BE2C (cell line): ENCODE data around the gene TMEM200A.
A peak's percentile ranks its signal among the peaks of the same experiment; 100 is the strongest.

Experiments used
- DNase-seq: peaks from one replicate; pipeline ENCODE4 v3.0.0-alpha.2; 2020
- H3K27me3 ChIP-seq: fragments of 250-450 bp; sonication (Bioruptor Pico); 2 replicates; pipeline ENCODE4 v1.5.1; 2020; ENCODE audit warnings: mild to moderate bottlenecking
- H3K36me3 ChIP-seq: fragments of 250-450 bp; sonication (Bioruptor Pico); 2 replicates; pipeline ENCODE4 v1.5.1; 2020; ENCODE audit warnings: mild to moderate bottlenecking
- H3K4me1 ChIP-seq: fragments of 250-450 bp; sonication (Bioruptor Pico); 2 replicates; pipeline ENCODE4 v1.5.1; 2020
- H3K4me3 ChIP-seq: 2 replicates; pipeline ENCODE4 v1.5.1; 2011; ENCODE audit warnings: low read depth, low read length
- H3K9me3 ChIP-seq: fragments of 250-450 bp; sonication (Bioruptor Pico); 2 replicates; pipeline ENCODE4 v1.5.1; 2020
- CTCF ChIP-seq: IDR thresholded peaks from 2 replicates; pipeline ENCODE4 v1.5.1; 2012; ENCODE audit warnings: mild to moderate bottlenecking, low read depth, low read length

The TMEM200A gene

GRCh38 chr6:130366107-130367005, 539 bp downstream of the TMEM200A start:
- no peak for TF ChIP-seq CTCF
- H3K4me3 ChIP-seq, result no peak overlapping the region
- H3K36me3 ChIP-seq, result no peaks in the 10 kb centered on the region
- H3K9me3 ChIP-seq, result no peaks in the 10 kb centered on the region
- peaks cover 27% of the 10 kb centered on the region for H3K27me3 ChIP-seq
- no peaks in the 10 kb centered on the region for H3K4me1 ChIP-seq
- peak; percentile 14 for DNase-seq

GRCh38 chr6:130367767-130368166, 1.9 kb downstream of the TMEM200A start:
- no peak overlapping the region for H3K4me3 ChIP-seq
- no peaks in the 10 kb centered on the region for H3K36me3 ChIP-seq
- no peaks in the 10 kb centered on the region for H3K9me3 ChIP-seq
- H3K27me3 ChIP-seq, result peaks cover 27% of the 10 kb centered on the region
- H3K4me1 ChIP-seq, result no peaks in the 10 kb centered on the region
- no peak for DNase-seq
- TF ChIP-seq CTCF, result no peak

- TF ChIP-seq CTCF, result no peak
Measured at GRCh38 chr6:130368576-130368975, 2.8 kb downstream of the TMEM200A start.

GRCh38 chr6:130369831-130370230, 4.0 kb downstream of the TMEM200A start:
- H3K27me3 ChIP-seq, result peaks cover 27% of the 10 kb centered on the region
- no peaks in the 10 kb centered on the region for H3K9me3 ChIP-seq
- no peak overlapping the region for H3K4me3 ChIP-seq
- TF ChIP-seq CTCF, result no peak
- H3K36me3 ChIP-seq, result no peaks in the 10 kb centered on the region
- H3K4me1 ChIP-seq, result no peaks in the 10 kb centered on the region
- no peak for DNase-seq

More at GRCh38 chr6:130368576-130368975, 2.8 kb downstream of the TMEM200A start:
- no peaks in the 10 kb centered on the region for H3K36me3 ChIP-seq
- no peaks in the 10 kb centered on the region for H3K4me1 ChIP-seq
- H3K4me3 ChIP-seq, result no peak overlapping the region
- no peaks in the 10 kb centered on the region for H3K9me3 ChIP-seq
- peaks cover 27% of the 10 kb centered on the region for H3K27me3 ChIP-seq
- no peak for DNase-seq

GRCh38 chr6:130371921-130372420, 6.2 kb downstream of the TMEM200A start:
- DNase-seq, result no peak
- Histone ChIP-seq H3K36me3 (no peaks in the 10 kb centered on the region), H3K27me3 (peaks cover 8% of the 10 kb centered on the region; the same call in 1 of the 2 replicates), H3K9me3 (no peaks in the 10 kb centered on the region), H3K4me1 (no peaks in the 10 kb centered on the region), H3K4me3 (no peak overlapping the region)
- no peak for TF ChIP-seq CTCF

GRCh38 chr6:130372786-130373185, 7.0 kb downstream of the TMEM200A start:
- no peak overlapping the region for H3K4me3 ChIP-seq
- TF ChIP-seq CTCF, result no peak
- H3K36me3 ChIP-seq, result no peaks in the 10 kb centered on the region
- no peaks in the 10 kb centered on the region for H3K4me1 ChIP-seq
- no peak for DNase-seq
- H3K9me3 ChIP-seq, result no peaks in the 10 kb centered on the region
- no peaks in the 10 kb centered on the region; the same call in 1 of the 2 replicates for H3K27me3 ChIP-seq
